ENCODE data around the gene CYP27A1. TPM values are rescaled to one million over a fixed set of nuclear protein-coding genes. Genes with fewer than 3 reads are reported as not detected.
A peak's percentile ranks its signal among the peaks of the same experiment; 100 is the strongest.

The CYP27A1 gene
- total and polyA plus RNA-seq, 12 donors: 29.1 to 124 (median 81.0) TPM

- intact Hi-C loops (cut with DNase I): no loop called here
- Histone ChIP-seq H3K4me3 (no peak overlapping the region), H3K4me1 (replicated peaks in 1 of 2) (no peaks in the 10 kb centered on the region), H3K9me3 (replicated peaks in 1 of 3) (no peaks in the 10 kb centered on the region), H3K36me3 (replicated peaks in 1 of 2) (no peaks in the 10 kb centered on the region), H3K27ac (no peak overlapping the region), H3K27me3 (no peaks in the 10 kb centered on the region)
- peak in 1 of 7 donors; percentile 40 for DNase-seq
- WGBS, 4 donors: 69 to 80% (median 75%) methylated on average over 11 to 14 of the region's 14 CpGs
- TF ChIP-seq CTCF (IDR thresholded peaks at IDR 0.05) (no peak), POLR2A (IDR thresholded peaks at IDR 0.05) (no peak)
Observed at GRCh38 chr2:218827701-218828476, 45.9 kb downstream of the CYP27A1 start.

- Histone ChIP-seq H3K9me3 (replicated peaks in 1 of 3) (no peaks in the 10 kb centered on the region), H3K27me3 (no peaks in the 10 kb centered on the region), H3K36me3 (replicated peaks in 1 of 2) (no peaks in the 10 kb centered on the region), H3K4me1 (replicated peaks in 1 of 2) (no peaks in the 10 kb centered on the region), H3K4me3 (no peak overlapping the region), H3K27ac (no peak overlapping the region)
- DNase-seq: no peak
- no peak for TF ChIP-seq CTCF (IDR thresholded peaks at IDR 0.05)
- no peak for TF ChIP-seq POLR2A (IDR thresholded peaks at IDR 0.05)
- WGBS, 4 donors: 77 to 95% (median 86%) methylated on average over 4 of the region's 4 CpGs
- intact Hi-C loops (cut with DNase I): no loop called here
Observed at GRCh38 chr2:218828477-218828778, 46.5 kb downstream of the CYP27A1 start.

- Histone ChIP-seq H3K4me3 (no peak overlapping the region), H3K36me3 (replicated peaks in 1 of 2) (no peaks in the 10 kb centered on the region), H3K27me3 (no peaks in the 10 kb centered on the region), H3K9me3 (replicated peaks in 1 of 3) (no peaks in the 10 kb centered on the region), H3K4me1 (replicated peaks in 1 of 2) (no peaks in the 10 kb centered on the region), H3K27ac (no peak overlapping the region)
- 55 to 83% (median 80%) methylated on average over 3 to 17 of the region's 17 CpGs for WGBS, 4 donors
- intact Hi-C loops (cut with DNase I): no loop called here
- DNase-seq: peak in 1 of 7 donors; percentile 29
- TF ChIP-seq POLR2A (IDR thresholded peaks at IDR 0.05) (no peak), CTCF (IDR thresholded peaks at IDR 0.05) (no peak)
Observed at GRCh38 chr2:218829868-218830451, 48.0 kb downstream of the CYP27A1 start.

GRCh38 chr2:218830526-218831306 is 48.8 kb downstream of the CYP27A1 start:
- TF ChIP-seq POLR2A (IDR thresholded peaks at IDR 0.05) (no peak), CTCF (IDR thresholded peaks at IDR 0.05) (no peak)
- Histone ChIP-seq H3K27me3 (no peaks in the 10 kb centered on the region), H3K27ac (no peak overlapping the region), H3K9me3 (replicated peaks in 1 of 3) (no peaks in the 10 kb centered on the region), H3K4me3 (no peak overlapping the region), H3K36me3 (replicated peaks in 1 of 2) (no peaks in the 10 kb centered on the region), H3K4me1 (replicated peaks in 1 of 2) (no peaks in the 10 kb centered on the region)
- WGBS, 4 donors: 55 to 70% (median 64%) methylated on average over 2 to 3 of the region's 3 CpGs
- DNase-seq: peak in 1 of 7 donors; percentile 21
- intact Hi-C loops (cut with DNase I): no loop called here
